M059J (cell line): Measurements from ENCODE around the gene ULK4. TPM values are rescaled to one million over a fixed set of nuclear protein-coding genes. Genes with fewer than 3 reads are reported as not detected.
"Not testable (repeated sequence)": the region's sequence is repeated elsewhere in the genome, so short reads cannot be mapped to it uniquely, and the experiment has no call there.

Experiments
- DNase-seq: peaks from one replicate; pipeline ENCODE4 v3.0.0-alpha.2; 2012; ENCODE audit warnings: low read depth
- total RNA-seq: library from RNA; depleted of rRNA; stranded (reverse); fragments of >200 nt; shearing (Covaris generic); gene quantifications from 2 replicates; pipeline ENCODE4 v1.2.3, GENCODE V29; 2014

ULK4 gene
- total RNA-seq, 1 experiment from 2014 or later = 9.1 TPM

- DNase-seq = peak; percentile 86
Observed at GRCh38 chr3:41317718-41318117, 644.2 kb downstream of the ULK4 start.

GRCh38 chr3:41317298-41317697, 644.6 kb downstream of the ULK4 start:
- DNase-seq = no peak

GRCh38 chr3:41315126-41315525, 646.8 kb downstream of the ULK4 start:
- no peak for DNase-seq

GRCh38 chr3:41308119-41308518, 653.8 kb downstream of the ULK4 start:
- no peak for DNase-seq

- no peak for DNase-seq
Observed at GRCh38 chr3:41307065-41307464, 654.8 kb downstream of the ULK4 start.

- DNase-seq = peak; percentile 18
Observed at GRCh38 chr3:41304593-41304992, 657.3 kb downstream of the ULK4 start.

GRCh38 chr3:41302295-41302694, 659.6 kb downstream of the ULK4 start:
- DNase-seq = no peak

- peak; percentile 8 for DNase-seq
Observed at GRCh38 chr3:41301548-41301947, 660.4 kb downstream of the ULK4 start.

GRCh38 chr3:41299036-41299435, 662.9 kb downstream of the ULK4 start:
- no peak for DNase-seq

GRCh38 chr3:41297750-41298149, 664.2 kb downstream of the ULK4 start:
- no peak for DNase-seq

GRCh38 chr3:41296556-41296955, 665.3 kb downstream of the ULK4 start:
- DNase-seq = no peak

- no peak for DNase-seq
Observed at GRCh38 chr3:41295740-41296139, 666.2 kb downstream of the ULK4 start.

- no peak for DNase-seq
Observed at GRCh38 chr3:41293169-41293681, 668.7 kb downstream of the ULK4 start.

GRCh38 chr3:41290736-41291135, 671.2 kb downstream of the ULK4 start:
- DNase-seq = no peak

- no peak for DNase-seq
Observed at GRCh38 chr3:41290306-41290705, 671.6 kb downstream of the ULK4 start.

- DNase-seq = no peak
Observed at GRCh38 chr3:41288785-41289184, 673.1 kb downstream of the ULK4 start.

GRCh38 chr3:41286305-41286704, 675.6 kb downstream of the ULK4 start:
- DNase-seq = no peak

GRCh38 chr3:41284934-41285333, 677.0 kb downstream of the ULK4 start:
- DNase-seq = not testable (repeated sequence)

GRCh38 chr3:41277790-41278465, 684.0 kb downstream of the ULK4 start:
- DNase-seq = no peak

- no peak for DNase-seq
Observed at GRCh38 chr3:41276191-41276590, 685.7 kb downstream of the ULK4 start.

GRCh38 chr3:41274944-41275668, 686.8 kb downstream of the ULK4 start:
- peak; percentile 50 for DNase-seq

- DNase-seq = no peak
Observed at GRCh38 chr3:41272667-41273066, 689.2 kb downstream of the ULK4 start.

GRCh38 chr3:41267975-41268640, 693.8 kb downstream of the ULK4 start:
- DNase-seq = peak; percentile 92
